AG04450 (cell line): ENCODE measurements around the gene DOCK4. TPM values are rescaled to one million over a fixed set of nuclear protein-coding genes. Genes with fewer than 3 reads are reported as not detected.

Experiments
- CTCF ChIA-PET: fragments of 300-600, 350-600 bp; formaldehyde crosslinking; extraction: SDS; loops from one replicate; lab custom pipeline; 2022; ENCODE audit warnings: antibody characterized with exemption, inconsistent platforms; lab: Charles Lee
- POLR2A ChIA-PET: fragments of 350-600 bp; formaldehyde crosslinking; extraction: SDS; loops from one replicate; lab custom pipeline; 2021; ENCODE audit warnings: antibody characterized with exemption, inconsistent platforms; lab: Yijun Ruan, JAX
- DNase-seq: peaks from one replicate; pipeline ENCODE4 v3.0.0-alpha.2; 2011; ENCODE audit warnings: low read depth, low spot score
- H3K27ac ChIP-seq: one replicate; pipeline ENCODE4 v1.5.1; 2012; ENCODE audit warnings: low read depth, low read length, control low read depth
- H3K27me3 ChIP-seq: one replicate; pipeline ENCODE4 v1.6.0; 2012; ENCODE audit warnings: low read length; ENCODE audit not compliant: control insufficient read depth, insufficient read depth
- H3K4me3 ChIP-seq: 2 replicates; pipeline ENCODE4 v1.5.1; 2011; ENCODE audit warnings: mild to moderate bottlenecking, low read depth, low read length, control low read depth
- H3K9me3 ChIP-seq: 2 replicates; pipeline ENCODE4 v1.5.1; 2012; ENCODE audit warnings: low read length; ENCODE audit not compliant: control insufficient read depth, insufficient read depth
- polyA plus RNA-seq: library from polyadenylated mRNA; depleted of rRNA; stranded (reverse); fragments of >200 nt; gene quantifications from 2 replicates; pipeline ENCODE4 v1.2.3, GENCODE V29; 2011
- TF ChIP-seq, protein P1 (sequence below): IDR thresholded peaks from 2 replicates; pipeline ENCODE4 v1.5.1; 2011; ENCODE audit warnings: low read depth, low read length, control low read depth, inconsistent platforms

DOCK4 gene
- polyA plus RNA-seq, 1 experiment: 12.6 TPM

GRCh38 chr7:111987115-111987826, 218.9 kb downstream of the DOCK4 start:
- TF ChIP-seq, protein P1, sequence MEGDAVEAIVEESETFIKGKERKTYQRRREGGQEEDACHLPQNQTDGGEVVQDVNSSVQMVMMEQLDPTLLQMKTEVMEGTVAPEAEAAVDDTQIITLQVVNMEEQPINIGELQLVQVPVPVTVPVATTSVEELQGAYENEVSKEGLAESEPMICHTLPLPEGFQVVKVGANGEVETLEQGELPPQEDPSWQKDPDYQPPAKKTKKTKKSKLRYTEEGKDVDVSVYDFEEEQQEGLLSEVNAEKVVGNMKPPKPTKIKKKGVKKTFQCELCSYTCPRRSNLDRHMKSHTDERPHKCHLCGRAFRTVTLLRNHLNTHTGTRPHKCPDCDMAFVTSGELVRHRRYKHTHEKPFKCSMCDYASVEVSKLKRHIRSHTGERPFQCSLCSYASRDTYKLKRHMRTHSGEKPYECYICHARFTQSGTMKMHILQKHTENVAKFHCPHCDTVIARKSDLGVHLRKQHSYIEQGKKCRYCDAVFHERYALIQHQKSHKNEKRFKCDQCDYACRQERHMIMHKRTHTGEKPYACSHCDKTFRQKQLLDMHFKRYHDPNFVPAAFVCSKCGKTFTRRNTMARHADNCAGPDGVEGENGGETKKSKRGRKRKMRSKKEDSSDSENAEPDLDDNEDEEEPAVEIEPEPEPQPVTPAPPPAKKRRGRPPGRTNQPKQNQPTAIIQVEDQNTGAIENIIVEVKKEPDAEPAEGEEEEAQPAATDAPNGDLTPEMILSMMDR: no peak
- POLR2A ChIA-PET: interaction anchor here (0.7 kb wide), 1 partner anchor 280 kb away, joined by 4 read pairs; no protein-coding TSS in a partner anchor
- Histone ChIP-seq H3K27ac (no peak overlapping the region), H3K27me3 (no peaks in the 10 kb centered on the region), H3K9me3 (no peaks in the 10 kb centered on the region), H3K4me3 (no peak overlapping the region)
- CTCF ChIA-PET: no interaction called here
- no peak for DNase-seq

GRCh38 chr7:111986601-111987000, 219.6 kb downstream of the DOCK4 start:
- TF ChIP-seq, protein P1: no peak
- Histone ChIP-seq H3K27me3 (no peaks in the 10 kb centered on the region), H3K27ac (no peak overlapping the region), H3K9me3 (no peaks in the 10 kb centered on the region), H3K4me3 (no peak overlapping the region)
- CTCF ChIA-PET: no interaction called here
- DNase-seq: no peak
- POLR2A ChIA-PET: interaction anchor here (0.7 kb wide), 1 partner anchor 280 kb away, joined by 4 read pairs; no protein-coding TSS in a partner anchor

DNA sequence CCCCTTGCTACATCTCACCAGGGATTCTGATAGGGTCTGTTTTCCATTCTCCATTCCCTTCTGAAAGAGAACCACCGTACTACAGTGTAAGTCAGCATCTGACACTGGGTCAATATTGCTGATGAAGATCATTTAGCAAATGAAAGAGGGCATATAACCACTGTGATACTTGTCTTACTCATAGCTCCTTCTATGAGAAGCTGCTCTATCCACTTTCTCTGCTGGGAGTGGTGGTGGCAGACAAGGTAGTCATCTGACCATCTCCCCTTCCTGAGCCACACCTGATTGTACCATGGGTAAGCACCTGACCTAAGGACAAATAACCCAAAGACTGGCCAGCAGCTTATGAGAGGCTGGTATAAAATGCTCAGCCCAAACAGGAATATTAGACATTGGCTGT, 220.4 kb downstream of the DOCK4 start:
- POLR2A ChIA-PET: no interaction called here
- TF ChIP-seq, protein P1: no peak
- no peak for DNase-seq
- no peak overlapping the region for H3K4me3 ChIP-seq
- H3K27me3 ChIP-seq: no peaks in the 10 kb centered on the region
- H3K9me3 ChIP-seq: no peaks in the 10 kb centered on the region
- CTCF ChIA-PET: interaction anchor here (0.7 kb wide), 1 partner anchor 245 kb away, joined by 3 read pairs; no protein-coding TSS in a partner anchor
- H3K27ac ChIP-seq: no peak overlapping the region

GRCh38 chr7:111982804-111983203, 223.4 kb downstream of the DOCK4 start:
- Histone ChIP-seq H3K4me3 (no peak overlapping the region), H3K9me3 (no peaks in the 10 kb centered on the region), H3K27ac (no peak overlapping the region), H3K27me3 (no peaks in the 10 kb centered on the region)
- ChIA-PET POLR2A (no interaction called here), CTCF (no interaction called here)
- TF ChIP-seq, protein P1: no peak
- DNase-seq: peak; percentile 10

DNA sequence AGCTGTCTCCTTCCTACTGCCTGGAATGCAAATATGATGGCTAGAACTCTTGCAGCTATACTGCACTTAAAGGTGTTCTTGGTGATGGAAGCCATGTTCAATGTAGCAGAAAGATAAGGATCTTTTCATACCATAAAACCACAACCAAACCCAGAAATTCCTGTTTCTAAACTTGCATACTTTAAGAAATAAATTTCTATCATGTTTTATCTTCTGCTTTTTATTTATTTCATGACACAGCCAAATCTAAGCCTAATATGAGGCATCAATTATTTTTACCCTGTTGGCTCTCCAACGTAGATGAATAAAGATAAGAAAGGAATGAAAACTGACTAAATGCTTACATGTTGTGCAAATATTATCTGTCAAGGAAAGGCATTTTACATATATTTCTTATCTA, 224.1 kb downstream of the DOCK4 start:
- TF ChIP-seq, protein P1: no peak
- H3K27ac ChIP-seq: no peak overlapping the region
- DNase-seq: no peak
- H3K4me3 ChIP-seq: no peak overlapping the region
- no peaks in the 10 kb centered on the region for H3K27me3 ChIP-seq
- no peaks in the 10 kb centered on the region for H3K9me3 ChIP-seq
- POLR2A ChIA-PET: no interaction called here
- CTCF ChIA-PET: no interaction called here
